Renal cortical epithelial cell (primary cell): ENCODE measurements around the gene STOML3. TPM values are rescaled to one million over a fixed set of nuclear protein-coding genes. Genes with fewer than 3 reads are reported as not detected.

ENCODE experiments used
- DNase-seq: peaks from one replicate; pipeline ENCODE4 v3.0.0-alpha.2; 2011; ENCODE audit warnings: low read depth
- total RNA-seq: library from RNA; depleted of rRNA; stranded (reverse); fragments of >200 nt; gene quantifications from 2 replicates; pipeline ENCODE4 v1.2.3, GENCODE V29; 2014

STOML3 gene
- total RNA-seq, 1 donor from 2014 or later: not detected

- DNase-seq: no peak
These were observed 9.5 kb downstream of the STOML3 start for GRCh38 chr13:38981096-38981495.

GRCh38 chr13:38980750-38981078, 9.9 kb downstream of the STOML3 start:
- no peak for DNase-seq

GRCh38 chr13:38979891-38980749, 10.5 kb downstream of the STOML3 start:
- no peak for DNase-seq

- DNase-seq: no peak
These were observed 20.1 kb downstream of the STOML3 start for GRCh38 chr13:38970380-38971051.

- DNase-seq: no peak
These were observed 21.4 kb downstream of the STOML3 start for GRCh38 chr13:38969187-38969586.

GRCh38 chr13:38967446-38967845, 23.2 kb downstream of the STOML3 start:
- no peak for DNase-seq

DNA sequence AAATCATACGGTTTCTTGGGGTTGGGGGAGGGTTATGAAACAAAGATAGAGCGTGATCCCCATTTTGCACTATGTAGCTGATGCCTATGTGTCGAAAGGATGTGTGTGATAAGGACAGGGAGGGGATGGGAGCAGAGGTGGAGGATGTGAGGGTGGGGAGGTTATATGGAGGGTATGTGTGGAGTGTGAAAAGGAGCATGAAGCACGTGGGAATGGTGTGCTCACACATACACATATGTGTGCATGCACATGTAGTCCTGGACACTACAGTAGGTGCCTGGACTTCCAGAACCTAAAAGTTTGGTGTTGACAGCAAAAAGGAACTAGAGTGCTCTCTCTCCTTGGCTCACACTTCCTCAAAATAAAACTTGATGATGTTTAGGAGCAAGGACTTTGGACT, 25.4 kb downstream of the STOML3 start:
- no peak for DNase-seq

GRCh38 chr13:38960175-38960574, 30.5 kb downstream of the STOML3 start:
- DNase-seq: no peak

GRCh38 chr13:38957794-38958592, 32.6 kb downstream of the STOML3 start:
- DNase-seq: no peak

DNA sequence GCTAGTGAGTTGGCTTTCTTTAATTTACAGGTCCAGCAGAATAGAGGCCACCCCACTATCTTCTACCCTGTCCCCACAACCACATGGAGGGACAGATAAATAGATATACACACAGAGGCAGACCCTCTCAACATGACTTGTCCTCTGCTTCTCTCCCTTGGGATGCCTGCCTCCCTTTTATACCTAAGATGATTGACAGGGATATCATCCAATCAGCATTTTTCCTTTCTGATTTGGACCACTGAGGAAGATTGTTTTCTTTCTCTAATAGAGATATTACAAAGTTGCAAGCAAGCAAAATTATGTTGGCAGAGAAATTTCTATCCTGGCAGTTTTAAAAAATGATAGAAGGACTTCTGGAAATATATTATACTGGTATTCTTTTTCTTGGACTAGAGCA, 35.8 kb downstream of the STOML3 start:
- DNase-seq: no peak

- peak; percentile 72 for DNase-seq
These were observed 36.3 kb downstream of the STOML3 start for GRCh38 chr13:38954291-38954690.

- no peak for DNase-seq
These were observed 37.8 kb downstream of the STOML3 start for GRCh38 chr13:38952827-38953226.

GRCh38 chr13:38951525-38952313, 38.9 kb downstream of the STOML3 start:
- DNase-seq: peak; percentile 28

DNA sequence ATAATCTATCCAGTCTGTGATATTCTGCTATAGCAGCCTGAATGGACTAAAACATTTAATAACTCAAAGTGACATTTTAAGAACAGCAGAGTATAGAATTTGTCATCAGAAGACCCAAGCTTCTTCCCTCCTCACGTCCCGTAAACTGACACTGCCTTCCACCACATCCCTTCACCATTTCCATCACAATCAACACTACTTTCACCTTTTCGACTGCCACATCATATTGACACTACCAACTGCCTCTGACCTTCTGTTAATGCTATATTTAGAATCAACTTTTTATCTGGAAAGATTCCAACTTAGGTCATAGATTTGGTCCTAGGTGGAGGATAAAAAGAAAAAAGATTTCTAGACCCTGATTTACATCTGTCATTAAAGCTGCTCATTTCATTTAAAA, 39.6 kb downstream of the STOML3 start:
- no peak for DNase-seq

DNA sequence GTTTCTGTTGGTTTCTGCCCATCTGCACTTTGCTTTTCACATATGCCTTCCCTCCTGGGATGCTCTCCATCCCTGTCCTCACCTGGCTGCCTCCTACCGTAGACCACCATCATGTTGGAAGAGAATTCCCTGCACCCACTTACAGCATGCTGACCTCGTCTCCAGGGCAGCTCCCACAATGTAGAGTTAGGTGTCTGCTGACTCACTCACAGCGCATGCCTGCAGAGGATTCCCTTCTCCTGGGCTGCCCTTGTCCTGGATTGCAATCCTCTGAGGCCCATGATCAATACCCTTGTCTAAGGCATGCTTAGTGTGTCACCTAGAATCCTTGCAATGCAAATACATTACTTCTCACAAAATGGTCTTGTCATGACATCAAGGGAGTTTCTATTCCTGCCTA, 43.6 kb downstream of the STOML3 start:
- DNase-seq: no peak

GRCh38 chr13:38944219-38944618, 46.4 kb downstream of the STOML3 start:
- no peak for DNase-seq

GRCh38 chr13:38943231-38943630, 47.4 kb downstream of the STOML3 start:
- DNase-seq: no peak

- peak; percentile 21 for DNase-seq
These were observed 49.2 kb downstream of the STOML3 start for GRCh38 chr13:38941353-38941945.

DNA sequence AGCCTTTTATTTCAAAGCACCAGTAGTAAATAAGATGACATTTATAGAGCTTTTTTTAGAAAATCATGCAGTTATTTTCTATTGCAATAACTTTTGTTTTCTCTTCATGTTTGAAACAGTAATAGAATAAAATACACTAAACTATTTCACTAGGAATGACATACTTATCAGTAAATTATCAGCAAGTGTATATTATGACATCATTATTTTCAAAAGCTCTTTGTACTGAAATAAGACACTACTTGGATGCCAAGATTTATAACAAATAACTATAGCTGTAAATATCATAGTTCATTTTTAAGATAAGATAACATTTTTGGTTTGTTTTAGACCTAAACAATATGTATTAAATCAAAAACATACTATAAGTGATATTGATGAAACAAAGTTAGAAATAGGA, 56.8 kb downstream of the STOML3 start:
- DNase-seq: no peak

DNA sequence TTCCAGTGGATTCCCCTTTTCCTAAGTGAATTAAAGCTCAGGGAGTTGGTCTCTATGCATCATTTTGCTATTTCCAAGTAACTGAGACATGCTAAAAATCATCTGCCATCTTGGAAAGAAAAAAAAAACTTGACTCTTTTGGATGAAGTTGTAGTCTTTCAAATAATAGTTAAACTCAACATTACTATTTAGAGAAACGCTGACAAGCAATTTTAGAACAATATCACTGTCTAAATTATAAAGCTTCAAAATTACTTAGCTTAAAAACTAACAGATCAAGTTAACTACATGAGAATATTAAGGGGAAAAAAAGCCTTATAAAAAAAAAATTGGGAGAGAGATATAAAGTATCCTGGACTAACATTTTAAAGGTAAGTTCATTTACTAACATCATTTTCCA, 68.5 kb downstream of the STOML3 start:
- no peak for DNase-seq

- DNase-seq: no peak
These were observed 69.5 kb downstream of the STOML3 start for GRCh38 chr13:38921081-38921480.
